ENCODE results near the gene ZNF423. TPM values are rescaled to one million over a fixed set of nuclear protein-coding genes. Genes with fewer than 3 reads are reported as not detected.

ZNF423 gene
- total RNA-seq, 2 donors from 2014 or later, result 4.7 to 7.3 TPM

- DNase-seq, result no peak
- TF ChIP-seq CTCF (IDR thresholded peaks at IDR 0.05), result no peak
- Histone ChIP-seq H3K27me3 (no peaks in the 10 kb centered on the region), H3K36me3 (no peaks in the 10 kb centered on the region), H3K9me3 (no peaks in the 10 kb centered on the region), H3K4me3 (no peak overlapping the region), H3K4me1 (no peaks in the 10 kb centered on the region), H3K9ac (ENCODE audit: low read depth in 2 of 2, low read length in 2 of 2) (no peak overlapping the region), H3K27ac (no peak overlapping the region)
- intact Hi-C loops (cut with DNase I), result no loop called here
These were observed 124.0 kb downstream of the ZNF423 start for GRCh38 chr16:49731911-49732310.

DNA sequence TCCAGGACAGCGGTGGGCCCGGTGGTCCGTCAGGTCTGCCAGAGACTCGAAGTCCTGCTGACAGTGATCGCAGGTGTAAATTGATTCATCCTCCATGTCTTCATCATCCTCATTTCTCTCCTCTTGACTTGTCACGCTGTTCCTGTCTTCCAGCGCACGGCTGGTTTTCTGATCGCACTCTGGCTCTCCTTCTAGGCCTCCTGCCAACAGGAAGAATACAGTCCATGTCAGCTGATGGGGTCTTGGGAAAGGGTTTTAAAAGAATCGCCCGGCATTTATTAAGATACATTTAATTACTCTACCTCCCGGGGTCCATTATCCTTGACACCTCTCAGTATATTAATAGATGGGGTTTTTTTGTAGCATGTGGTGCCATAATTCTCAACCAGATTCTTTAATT is 125.1 kb downstream of the ZNF423 start:
- Histone ChIP-seq H3K9ac (ENCODE audit: low read depth in 2 of 2, low read length in 2 of 2) (peak overlapping the region in 1 of 2 donors; percentile 27), H3K27me3 (no peaks in the 10 kb centered on the region), H3K27ac (no peak overlapping the region), H3K9me3 (no peaks in the 10 kb centered on the region), H3K4me1 (no peaks in the 10 kb centered on the region), H3K4me3 (no peak overlapping the region), H3K36me3 (no peaks in the 10 kb centered on the region)
- DNase-seq, result no peak
- intact Hi-C loops (cut with DNase I), result no loop called here
- TF ChIP-seq CTCF (IDR thresholded peaks at IDR 0.05), result no peak

DNA sequence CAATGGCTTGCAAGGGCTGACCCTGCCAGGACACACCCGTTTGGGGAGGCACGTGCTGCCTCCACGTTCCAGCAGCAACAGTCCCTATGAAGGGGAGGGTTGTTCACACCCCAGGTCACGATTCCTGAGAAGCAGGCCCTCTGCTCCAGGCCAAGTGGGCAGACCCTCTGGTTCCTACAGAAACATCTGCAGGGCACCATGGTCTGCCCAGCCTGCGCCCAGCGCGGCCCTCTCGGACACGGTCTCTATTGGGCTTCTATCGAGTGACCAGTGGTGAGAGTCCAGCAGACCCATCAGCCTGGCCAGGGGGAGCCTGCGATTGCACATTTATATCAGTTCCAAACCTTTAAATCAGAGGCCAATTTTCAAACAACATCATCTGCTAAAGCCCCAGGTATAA is 128.3 kb downstream of the ZNF423 start:
- no peaks in the 10 kb centered on the region for H3K9me3 ChIP-seq
- H3K4me1 ChIP-seq, result no peaks in the 10 kb centered on the region
- H3K27me3 ChIP-seq, result no peaks in the 10 kb centered on the region
- DNase-seq, result no peak
- intact Hi-C loops (cut with DNase I), result no loop called here
- no peak overlapping the region for H3K9ac ChIP-seq (ENCODE audit: low read depth in 2 of 2, low read length in 2 of 2)
- H3K36me3 ChIP-seq, result no peaks in the 10 kb centered on the region
- no peak overlapping the region for H3K27ac ChIP-seq
- no peak overlapping the region for H3K4me3 ChIP-seq
- TF ChIP-seq CTCF (IDR thresholded peaks at IDR 0.05), result no peak

DNA sequence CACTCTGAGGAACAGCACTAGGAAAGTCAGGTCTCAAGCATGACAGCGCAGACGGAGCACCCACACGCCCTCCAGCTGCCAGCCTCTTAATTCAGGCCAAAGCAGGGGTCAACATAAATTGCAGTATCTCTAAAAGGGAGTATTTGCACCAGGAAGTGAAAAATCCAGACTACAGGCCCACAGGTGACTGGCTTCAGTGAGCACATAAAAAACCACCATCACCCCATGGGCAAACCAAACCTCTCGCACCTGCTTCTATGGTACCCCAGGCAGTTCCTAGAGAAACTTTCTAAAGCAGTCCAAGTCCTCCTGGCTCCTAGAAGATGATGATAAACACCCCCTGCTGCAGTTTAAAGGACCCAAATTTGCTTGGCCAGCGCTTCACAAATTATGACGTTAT is 129.8 kb downstream of the ZNF423 start:
- no peak overlapping the region for H3K9ac ChIP-seq (ENCODE audit: low read depth in 2 of 2, low read length in 2 of 2)
- H3K9me3 ChIP-seq, result no peaks in the 10 kb centered on the region
- no peak for TF ChIP-seq CTCF (IDR thresholded peaks at IDR 0.05)
- H3K27ac ChIP-seq, result no peak overlapping the region
- no peaks in the 10 kb centered on the region for H3K4me1 ChIP-seq
- H3K36me3 ChIP-seq, result no peaks in the 10 kb centered on the region
- H3K4me3 ChIP-seq, result no peak overlapping the region
- no peaks in the 10 kb centered on the region for H3K27me3 ChIP-seq
- DNase-seq, result no peak
- intact Hi-C loops (cut with DNase I), result no loop called here

DNA sequence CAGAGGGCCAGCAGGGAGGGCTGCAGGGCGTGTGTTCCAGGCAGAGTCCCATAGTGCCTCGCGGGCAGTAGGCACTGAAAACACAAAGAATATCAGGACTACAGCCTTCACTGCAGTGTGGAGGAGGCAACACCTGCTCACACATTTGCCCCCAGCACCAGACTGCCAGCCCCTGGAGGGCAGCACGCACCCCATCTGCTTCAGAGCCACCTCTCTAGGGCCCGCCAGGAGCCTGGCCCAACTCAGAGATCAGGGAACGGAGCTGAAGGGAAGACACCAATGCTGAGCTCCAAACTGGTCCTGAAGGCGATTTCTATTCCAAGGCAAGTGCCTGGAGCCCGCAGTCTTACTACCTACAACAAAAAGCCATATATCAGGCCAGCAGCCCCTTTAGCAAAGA is 130.3 kb downstream of the ZNF423 start:
- no peaks in the 10 kb centered on the region for H3K27me3 ChIP-seq
- no peaks in the 10 kb centered on the region for H3K9me3 ChIP-seq
- H3K4me1 ChIP-seq, result no peaks in the 10 kb centered on the region
- no peak for DNase-seq
- no peak for TF ChIP-seq CTCF (IDR thresholded peaks at IDR 0.05)
- H3K4me3 ChIP-seq, result no peak overlapping the region
- intact Hi-C loops (cut with DNase I), result no loop called here
- H3K27ac ChIP-seq, result no peak overlapping the region
- no peaks in the 10 kb centered on the region for H3K36me3 ChIP-seq
- H3K9ac ChIP-seq (ENCODE audit: low read depth in 2 of 2, low read length in 2 of 2), result no peak overlapping the region

DNA sequence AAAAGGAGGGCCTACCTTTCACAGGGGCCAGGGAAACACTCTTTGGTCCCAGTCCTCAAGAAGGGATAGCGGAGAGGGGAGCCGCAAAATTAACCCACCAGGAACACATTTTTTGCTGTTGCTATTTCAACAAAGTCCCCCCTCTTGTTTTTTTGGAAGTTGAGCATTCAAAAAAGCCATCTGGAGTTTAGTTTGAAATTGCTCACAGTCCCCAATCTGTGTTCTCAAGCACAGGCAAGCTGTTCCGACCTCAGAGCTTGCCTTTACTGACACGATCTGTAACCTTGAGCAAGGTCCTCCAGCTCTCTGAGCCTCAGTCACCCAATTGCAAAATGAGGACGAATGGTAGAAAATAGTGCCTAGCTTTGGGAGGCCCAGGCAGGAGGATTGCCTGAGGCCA is 131.1 kb downstream of the ZNF423 start:
- Histone ChIP-seq H3K36me3 (no peaks in the 10 kb centered on the region), H3K27me3 (no peaks in the 10 kb centered on the region), H3K9me3 (no peaks in the 10 kb centered on the region), H3K9ac (ENCODE audit: low read depth in 2 of 2, low read length in 2 of 2) (no peak overlapping the region), H3K4me3 (no peak overlapping the region), H3K27ac (no peak overlapping the region), H3K4me1 (no peaks in the 10 kb centered on the region)
- intact Hi-C loops (cut with DNase I), result no loop called here
- no peak for TF ChIP-seq CTCF (IDR thresholded peaks at IDR 0.05)
- DNase-seq, result no peak
